Left lung (tissue), 10 donors: ENCODE results near the gene PHF24. TPM values are rescaled to one million over a fixed set of nuclear protein-coding genes. Genes with fewer than 3 reads are reported as not detected.

Source experiments
- ATAC-seq: fragments of 200-7000 bp; cut with Tn5 transposase; one replicate; pipeline ENCODE4 v1.9.1; 2020; ENCODE audit warnings: moderate library complexity
- DNase-seq, 4 donors: peaks; one replicate each; pipeline ENCODE4 v3.0.0-alpha.2; 2013 to 2020
- H3K27ac ChIP-seq, 2 donors: fragments of 200-600 bp; sonication (generic) in 1 of 2; one replicate each; pipeline versions ENCODE4 v1.5.0 to v1.8.0; 2020 to 2021
- H3K27me3 ChIP-seq, 2 donors: fragments of 200-600 bp; sonication (generic) in 1 of 2; one replicate each; pipeline versions ENCODE4 v1.5.0 to v1.8.0; 2020 to 2021
- H3K36me3 ChIP-seq, 2 donors: fragments of 200-600 bp; sonication (generic) in 1 of 2; one replicate each; pipeline versions ENCODE4 v1.5.0 to v1.8.0; 2020 to 2021
- H3K4me1 ChIP-seq, 2 donors: fragments of 200-600 bp; one replicate each; pipeline ENCODE4 v1.8.0; 2021
- H3K4me3 ChIP-seq, 2 donors: fragments of 200-600 bp; sonication (generic) in 1 of 2; one replicate each; pipeline versions ENCODE4 v1.5.0 to v1.8.0; 2020 to 2021; ENCODE audit warnings: mild to moderate bottlenecking in 1 of 2
- H3K9me3 ChIP-seq, 2 donors: fragments of 200-600 bp; sonication (generic) in 1 of 2; one replicate each; pipeline versions ENCODE4 v1.5.0 to v1.8.0; 2020 to 2021
- CTCF ChIP-seq, 2 donors: fragments of 200-600 bp; sonication (generic) in 1 of 2; IDR thresholded peaks; one replicate each; pipeline versions ENCODE4 v1.5.0 to v1.8.0; 2021; ENCODE audit warnings: antibody characterized with exemption in 2 of 2
- intact Hi-C, 2 donors: fragments of 100-400 bp; cut with DNase I; formaldehyde crosslinking; loops; one replicate each; pipeline versions ENCODE4 v1.11.2 to v1.14.2; 2022
- polyA plus RNA-seq, 6 donors: library from polyadenylated mRNA; unstranded; fragments of 120-200 nt; gene quantifications; one replicate each; pipeline ENCODE4 v1.2.1, GENCODE V29; 2013; ENCODE audit not compliant: insufficient read length in 6 of 6
- total RNA-seq, 2 donors: library from RNA; stranded (reverse); fragmentation: NEBNext Ultra II Directional; extraction: Animal tissue kit (Norgen Biotek cat#: 25700); gene quantifications; one replicate each; pipeline ENCODE4 v1.2.1, GENCODE V29; 2021
- donor health status: DM: no; HTN: yes; CAD: no.
- donor health status: DM: no; HTN: no; CAD: no.

PHF24 gene
- total and polyA plus RNA-seq, 8 donors = 0.20 to 0.78 (median 0.46) TPM

GRCh38 chr9:35026671-35027070 lies 68.6 kb downstream of the PHF24 start:
- intact Hi-C loops = no loop called here
- DNase-seq (no peak), ATAC-seq (no peak)
- Histone ChIP-seq H3K36me3 (peaks cover 0 to 3% of the 10 kb centered on the region in 2 donors), H3K27me3 (no peaks in the 10 kb centered on the region), H3K4me3 (no peak overlapping the region), H3K27ac (no peak overlapping the region), H3K9me3 (no peaks in the 10 kb centered on the region), H3K4me1 (no peaks in the 10 kb centered on the region)
- no peak for TF ChIP-seq CTCF (IDR thresholded peaks at IDR 0.05)

GRCh38 chr9:35027374-35027773 lies 69.3 kb downstream of the PHF24 start:
- Histone ChIP-seq H3K4me1 (no peaks in the 10 kb centered on the region), H3K27me3 (no peaks in the 10 kb centered on the region), H3K9me3 (no peaks in the 10 kb centered on the region), H3K27ac (no peak overlapping the region), H3K4me3 (no peak overlapping the region), H3K36me3 (no peaks in the 10 kb centered on the region)
- no peak for TF ChIP-seq CTCF (IDR thresholded peaks at IDR 0.05)
- no peak for DNase-seq
- intact Hi-C loops = no loop called here
- ATAC-seq = no peak

- no peak overlapping the region for H3K27ac ChIP-seq
- no peak for ATAC-seq
- no peaks in the 10 kb centered on the region for H3K27me3 ChIP-seq
- no peaks in the 10 kb centered on the region for H3K4me1 ChIP-seq
- no peak for TF ChIP-seq CTCF (IDR thresholded peaks at IDR 0.05)
- DNase-seq = no peak
- no peaks in the 10 kb centered on the region for H3K36me3 ChIP-seq
- H3K4me3 ChIP-seq = no peak overlapping the region
- no peaks in the 10 kb centered on the region for H3K9me3 ChIP-seq
- intact Hi-C loops = no loop called here
Measured at GRCh38 chr9:35027860-35028259, 69.8 kb downstream of the PHF24 start.

GRCh38 chr9:35028341-35028740 lies 70.3 kb downstream of the PHF24 start:
- Histone ChIP-seq H3K27me3 (no peaks in the 10 kb centered on the region), H3K9me3 (no peaks in the 10 kb centered on the region), H3K27ac (no peak overlapping the region), H3K4me3 (no peak overlapping the region), H3K36me3 (no peaks in the 10 kb centered on the region), H3K4me1 (no peaks in the 10 kb centered on the region)
- ATAC-seq (no peak), DNase-seq (no peak)
- intact Hi-C loops = no loop called here
- no peak for TF ChIP-seq CTCF (IDR thresholded peaks at IDR 0.05)

GRCh38 chr9:35029241-35029640 lies 71.2 kb downstream of the PHF24 start:
- Histone ChIP-seq H3K9me3 (no peaks in the 10 kb centered on the region), H3K27me3 (no peaks in the 10 kb centered on the region), H3K36me3 (no peaks in the 10 kb centered on the region), H3K4me3 (no peak overlapping the region), H3K27ac (no peak overlapping the region), H3K4me1 (no peaks in the 10 kb centered on the region)
- intact Hi-C loops = no loop called here
- no peak for TF ChIP-seq CTCF (IDR thresholded peaks at IDR 0.05)
- no peak for ATAC-seq
- no peak for DNase-seq
